H54 (cell line): ENCODE results near the gene TBCD.

Experiments used
- DNase-seq: peaks from one replicate; pipeline ENCODE4 v3.0.0; 2011; ENCODE audit warnings: low spot score, mixed read lengths; ENCODE audit not compliant: insufficient read length
- FAIRE-seq: peaks from 3 replicates; lab custom pipeline; 2011; peaks lifted over from hg19 to GRCh38; lab: Jason Lieb, UNC
- POLR2A ChIP-seq: IDR thresholded peaks from 2 replicates; pipeline ENCODE4 v1.6.1; 2011; ENCODE audit warnings: low read depth, mild to moderate bottlenecking, low read length

Gene TBCD

GRCh38 chr17:82890339-82890730, 138.5 kb downstream of the TBCD start:
- DNase-seq (no peak), FAIRE-seq (no peak)
- TF ChIP-seq POLR2A, result no peak

- FAIRE-seq (no peak), DNase-seq (no peak)
- no peak for TF ChIP-seq POLR2A
Measured at GRCh38 chr17:82890926-82891678, 139.2 kb downstream of the TBCD start.

- no peak for TF ChIP-seq POLR2A
- no peak for DNase-seq
Measured at GRCh38 chr17:82891911-82892310, 140.0 kb downstream of the TBCD start.

GRCh38 chr17:82892899-82893565, 141.2 kb downstream of the TBCD start:
- TF ChIP-seq POLR2A, result no peak
- FAIRE-seq (no peak), DNase-seq (no peak)

More at GRCh38 chr17:82891911-82892310, 140.0 kb downstream of the TBCD start:
- no peak for FAIRE-seq

- FAIRE-seq (no peak), DNase-seq (no peak)
- TF ChIP-seq POLR2A, result no peak
Measured at GRCh38 chr17:82893779-82894178, 141.9 kb downstream of the TBCD start.

GRCh38 chr17:82894389-82894788, 142.5 kb downstream of the TBCD start:
- no peak for DNase-seq
- TF ChIP-seq POLR2A, result no peak
- FAIRE-seq, result no peak

- no peak for TF ChIP-seq POLR2A
- FAIRE-seq, result no peak
- DNase-seq, result no peak
Measured at GRCh38 chr17:82895087-82895486, 143.2 kb downstream of the TBCD start.

- DNase-seq, result no peak
- TF ChIP-seq POLR2A, result no peak
- no peak for FAIRE-seq
Measured at GRCh38 chr17:82896071-82897000, 144.5 kb downstream of the TBCD start.

- TF ChIP-seq POLR2A, result no peak
- DNase-seq, result no peak
- FAIRE-seq, result no peak
Measured at GRCh38 chr17:82897514-82898249, 145.8 kb downstream of the TBCD start.

GRCh38 chr17:82898976-82899514, 147.2 kb downstream of the TBCD start:
- no peak for TF ChIP-seq POLR2A
- FAIRE-seq (no peak), DNase-seq (no peak)

- TF ChIP-seq POLR2A, result no peak
- DNase-seq, result no peak
- no peak for FAIRE-seq
Measured at GRCh38 chr17:82899941-82900340, 148.1 kb downstream of the TBCD start.

- no peak for TF ChIP-seq POLR2A
- FAIRE-seq, result no peak
- no peak for DNase-seq
Measured at GRCh38 chr17:82900741-82901140, 148.9 kb downstream of the TBCD start.

- FAIRE-seq (no peak), DNase-seq (no peak)
- TF ChIP-seq POLR2A, result no peak
Measured at GRCh38 chr17:82901356-82901755, 149.5 kb downstream of the TBCD start.
